ENCODE results near the gene SEC61A1.

SEC61A1 gene

DNA sequence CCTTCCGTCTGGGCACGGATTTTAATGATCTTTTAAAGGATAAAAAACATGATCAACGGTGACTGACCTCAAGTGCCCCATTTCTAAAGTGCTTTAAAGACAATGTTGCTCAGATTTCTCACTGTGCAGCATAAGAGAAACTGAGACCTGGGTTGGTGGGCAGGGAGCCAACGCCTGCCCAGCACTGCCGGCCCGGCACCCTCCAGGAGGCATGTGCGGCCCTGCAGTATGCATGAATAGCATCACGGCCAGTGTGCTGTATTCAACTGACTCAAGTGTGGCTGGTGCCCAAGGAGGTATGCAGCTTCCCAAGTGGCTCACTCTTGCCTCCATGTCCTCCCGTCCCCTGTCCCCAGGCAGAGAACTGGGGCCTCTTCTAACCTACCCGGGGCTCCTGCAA lies 30.3 kb downstream of the SEC61A1 start:
- H3K9ac ChIP-seq (ENCODE audit: low read depth, low read length, poor library complexity) = no peak overlapping the region
- H3K27me3 ChIP-seq (ENCODE audit: control insufficient read depth in 3 of 3, insufficient read depth in 3 of 3, low read depth in 1 of 3, low read length in 3 of 3) = no peaks in the 10 kb centered on the region
- H3K18ac ChIP-seq (ENCODE audit: low read length) = no peak overlapping the region
- no peak overlapping the region for H2BK15ac ChIP-seq (ENCODE audit: low read length)
- H3K4me1 ChIP-seq (ENCODE audit: control insufficient read depth in 2 of 2, insufficient read depth in 1 of 2, low read depth in 1 of 2, low read length in 2 of 2) = peaks cover 0 to under 1% of the 10 kb centered on the region in 2 donors
- no peak overlapping the region for H4K91ac ChIP-seq (ENCODE audit: low read depth, low read length, poor library complexity)
- H2BK120ac ChIP-seq (ENCODE audit: low read depth, low read length) = no peak overlapping the region
- no peak for DNase-seq (ENCODE audit: low spot score)
- H3K4me3 ChIP-seq (ENCODE audit: low read length in 2 of 2) = no peak overlapping the region
- no peak overlapping the region for H2AFZ ChIP-seq (ENCODE audit: low read length)
- peaks cover 38 to 98% of the 10 kb centered on the region in 2 donors for H3K36me3 ChIP-seq (replicated peaks in 1 of 2; ENCODE audit: control insufficient read depth in 2 of 2, insufficient read depth in 2 of 2, low read length in 2 of 2)
- no peak overlapping the region for H3K4ac ChIP-seq (ENCODE audit: low read length)
- no peak overlapping the region for H3K14ac ChIP-seq (ENCODE audit: low read length)
- no peak overlapping the region for H3K27ac ChIP-seq (replicated peaks; ENCODE audit: low read length)
- WGBS, 2 donors (ENCODE audit: extremely low coverage in 2 of 2, insufficient read length in 2 of 2, insufficient replicate concordance in 1 of 2) = no CpG with 5 or more reads among the region's 10 CpGs
- H3K4me2 ChIP-seq (ENCODE audit: insufficient read depth, low read length, poor library complexity, severe bottlenecking) = no peak overlapping the region
- H3K9me3 ChIP-seq (replicated peaks in 1 of 2; ENCODE audit: control insufficient read depth in 2 of 2, insufficient read depth in 1 of 2, low read depth in 1 of 2, low read length in 2 of 2) = no peaks in the 10 kb centered on the region
- H4K8ac ChIP-seq (ENCODE audit: low read depth, low read length) = no peak overlapping the region
- no peaks in the 10 kb centered on the region for H3K79me1 ChIP-seq (ENCODE audit: low read depth, low read length)
- H2BK12ac ChIP-seq (ENCODE audit: low read length) = no peak overlapping the region
- H3K23ac ChIP-seq (ENCODE audit: low read depth, low read length, poor library complexity) = no peak overlapping the region
- no peak overlapping the region for H2AK5ac ChIP-seq (ENCODE audit: low read depth, low read length)
- no peak overlapping the region for H2BK5ac ChIP-seq (ENCODE audit: low read length)

DNA sequence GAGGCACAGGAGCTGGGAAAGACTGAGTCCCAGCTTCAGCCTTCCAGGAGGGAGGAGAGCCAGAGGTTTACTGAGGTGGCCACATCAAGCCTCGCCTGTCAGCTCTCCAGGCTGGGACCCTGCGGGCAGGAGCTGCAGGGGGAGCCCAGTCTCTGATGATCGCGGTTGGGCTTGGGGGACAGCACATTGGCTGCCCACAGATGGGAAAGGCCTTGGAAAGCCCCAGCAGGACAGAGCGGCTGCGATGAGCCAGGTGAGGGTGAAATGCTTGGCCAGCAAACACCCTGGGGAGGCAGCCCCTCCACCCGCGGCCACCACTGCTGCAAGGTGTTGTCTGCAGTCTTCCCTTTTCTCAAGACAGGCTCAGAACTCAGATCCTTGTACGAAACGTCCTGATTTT lies 31.2 kb downstream of the SEC61A1 start:
- Histone ChIP-seq H3K4ac (ENCODE audit: low read length) (no peak overlapping the region), H2BK15ac (ENCODE audit: low read length) (no peak overlapping the region), H3K4me2 (ENCODE audit: insufficient read depth, low read length, poor library complexity, severe bottlenecking) (no peak overlapping the region), H3K36me3 (replicated peaks in 1 of 2; ENCODE audit: control insufficient read depth in 2 of 2, insufficient read depth in 2 of 2, low read length in 2 of 2) (peaks cover 40 to 93% of the 10 kb centered on the region in 2 donors), H3K27me3 (ENCODE audit: control insufficient read depth in 3 of 3, insufficient read depth in 3 of 3, low read depth in 1 of 3, low read length in 3 of 3) (no peaks in the 10 kb centered on the region), H3K23ac (ENCODE audit: low read depth, low read length, poor library complexity) (no peak overlapping the region), H3K4me3 (ENCODE audit: low read length in 2 of 2) (no peak overlapping the region), H2BK120ac (ENCODE audit: low read depth, low read length) (no peak overlapping the region), H3K79me1 (ENCODE audit: low read depth, low read length) (no peaks in the 10 kb centered on the region), H4K91ac (ENCODE audit: low read depth, low read length, poor library complexity) (no peak overlapping the region), H3K18ac (ENCODE audit: low read length) (no peak overlapping the region), H3K14ac (ENCODE audit: low read length) (no peak overlapping the region), H4K8ac (ENCODE audit: low read depth, low read length) (no peak overlapping the region), H3K27ac (replicated peaks; ENCODE audit: low read length) (no peak overlapping the region), H2BK5ac (ENCODE audit: low read length) (no peak overlapping the region), H3K4me1 (ENCODE audit: control insufficient read depth in 2 of 2, insufficient read depth in 1 of 2, low read depth in 1 of 2, low read length in 2 of 2) (no peaks in the 10 kb centered on the region), H2AFZ (ENCODE audit: low read length) (no peak overlapping the region), H3K9ac (ENCODE audit: low read depth, low read length, poor library complexity) (no peak overlapping the region), H3K9me3 (replicated peaks in 1 of 2; ENCODE audit: control insufficient read depth in 2 of 2, insufficient read depth in 1 of 2, low read depth in 1 of 2, low read length in 2 of 2) (no peaks in the 10 kb centered on the region), H2AK5ac (ENCODE audit: low read depth, low read length) (no peak overlapping the region), H2BK12ac (ENCODE audit: low read length) (no peak overlapping the region)
- WGBS, 2 donors (ENCODE audit: extremely low coverage in 2 of 2, insufficient read length in 2 of 2, insufficient replicate concordance in 1 of 2) = no CpG with 5 or more reads among the region's 10 CpGs
- no peak for DNase-seq (ENCODE audit: low spot score)

DNA sequence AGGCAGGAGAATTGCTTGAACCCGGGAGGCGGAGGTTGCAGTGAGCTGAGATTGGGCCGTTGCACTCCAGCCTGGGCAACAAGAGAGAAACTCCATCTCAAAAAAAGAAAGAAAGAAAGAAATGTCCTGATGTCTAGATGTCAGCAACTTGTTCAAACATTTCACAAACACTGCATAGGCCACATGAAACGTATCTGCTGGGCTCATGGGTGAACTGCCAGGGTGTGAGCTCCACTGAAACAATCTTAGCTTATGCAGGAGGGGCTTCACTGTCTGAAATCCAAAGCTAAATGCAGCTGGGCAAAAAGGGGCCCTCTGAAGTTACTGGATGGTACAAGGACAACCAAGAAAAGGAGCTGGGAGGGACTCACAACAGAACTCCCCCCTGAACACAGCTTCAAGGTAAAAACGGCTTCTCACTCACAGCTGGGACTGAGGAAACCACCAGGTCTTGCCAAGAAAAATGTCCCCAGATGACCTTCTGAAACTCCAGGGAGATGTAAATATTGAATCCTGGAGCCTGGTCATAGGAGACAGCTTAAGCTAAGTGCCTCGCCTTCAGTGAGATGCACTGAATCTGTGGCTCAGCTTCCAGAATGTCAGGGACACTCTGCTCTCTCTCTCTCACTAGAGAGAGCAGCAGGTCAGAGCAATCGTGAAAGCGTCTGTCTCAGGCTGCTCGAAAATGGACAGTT lies 31.9 kb downstream of the SEC61A1 start:
- Histone ChIP-seq H4K91ac (ENCODE audit: low read depth, low read length, poor library complexity) (no peak overlapping the region), H3K23ac (ENCODE audit: low read depth, low read length, poor library complexity) (no peak overlapping the region), H3K18ac (ENCODE audit: low read length) (no peak overlapping the region), H3K4ac (ENCODE audit: low read length) (no peak overlapping the region), H3K36me3 (replicated peaks in 1 of 2; ENCODE audit: control insufficient read depth in 2 of 2, insufficient read depth in 2 of 2, low read length in 2 of 2) (peaks cover 40 to 89% of the 10 kb centered on the region in 2 donors), H2AK5ac (ENCODE audit: low read depth, low read length) (no peak overlapping the region), H3K4me2 (ENCODE audit: insufficient read depth, low read length, poor library complexity, severe bottlenecking) (no peak overlapping the region), H2AFZ (ENCODE audit: low read length) (no peak overlapping the region), H3K4me1 (ENCODE audit: control insufficient read depth in 2 of 2, insufficient read depth in 1 of 2, low read depth in 1 of 2, low read length in 2 of 2) (no peaks in the 10 kb centered on the region), H2BK15ac (ENCODE audit: low read length) (no peak overlapping the region), H3K79me1 (ENCODE audit: low read depth, low read length) (no peaks in the 10 kb centered on the region), H3K14ac (ENCODE audit: low read length) (no peak overlapping the region), H4K8ac (ENCODE audit: low read depth, low read length) (no peak overlapping the region), H2BK5ac (ENCODE audit: low read length) (no peak overlapping the region), H3K27ac (replicated peaks; ENCODE audit: low read length) (no peak overlapping the region), H3K4me3 (ENCODE audit: low read length in 2 of 2) (no peak overlapping the region), H2BK120ac (ENCODE audit: low read depth, low read length) (no peak overlapping the region), H3K9ac (ENCODE audit: low read depth, low read length, poor library complexity) (no peak overlapping the region), H3K27me3 (ENCODE audit: control insufficient read depth in 3 of 3, insufficient read depth in 3 of 3, low read depth in 1 of 3, low read length in 3 of 3) (no peaks in the 10 kb centered on the region), H2BK12ac (ENCODE audit: low read length) (no peak overlapping the region), H3K9me3 (replicated peaks in 1 of 2; ENCODE audit: control insufficient read depth in 2 of 2, insufficient read depth in 1 of 2, low read depth in 1 of 2, low read length in 2 of 2) (no peaks in the 10 kb centered on the region)
- WGBS, 2 donors (ENCODE audit: extremely low coverage in 2 of 2, insufficient read length in 2 of 2, insufficient replicate concordance in 1 of 2) = no CpG with 5 or more reads among the region's 9 CpGs
- no peak for DNase-seq (ENCODE audit: low spot score)

DNA sequence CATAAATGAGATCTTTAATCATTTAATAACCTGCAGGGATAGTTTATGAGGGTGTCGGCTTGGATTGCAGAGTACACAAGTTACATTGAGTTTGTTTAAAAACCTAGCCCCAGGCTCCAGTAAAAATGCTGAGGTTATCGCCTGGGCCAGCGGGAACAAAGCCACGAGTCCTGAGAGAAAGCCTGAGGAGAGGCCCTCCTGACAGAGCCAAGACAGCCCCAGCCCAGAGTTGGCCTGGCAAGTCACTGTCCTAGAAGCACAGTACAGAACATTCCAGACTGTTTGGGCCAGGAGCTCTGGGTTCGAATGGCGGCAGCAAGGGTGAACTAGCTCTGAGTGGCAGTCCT lies 32.4 kb downstream of the SEC61A1 start:
- no peak overlapping the region for H3K4me2 ChIP-seq (ENCODE audit: insufficient read depth, low read length, poor library complexity, severe bottlenecking)
- H2BK5ac ChIP-seq (ENCODE audit: low read length) = no peak overlapping the region
- H3K9ac ChIP-seq (ENCODE audit: low read depth, low read length, poor library complexity) = no peak overlapping the region
- no peak for DNase-seq (ENCODE audit: low spot score)
- H3K14ac ChIP-seq (ENCODE audit: low read length) = no peak overlapping the region
- no peaks in the 10 kb centered on the region for H3K9me3 ChIP-seq (replicated peaks in 1 of 2; ENCODE audit: control insufficient read depth in 2 of 2, insufficient read depth in 1 of 2, low read depth in 1 of 2, low read length in 2 of 2)
- no peak overlapping the region for H3K23ac ChIP-seq (ENCODE audit: low read depth, low read length, poor library complexity)
- no peak overlapping the region for H2BK15ac ChIP-seq (ENCODE audit: low read length)
- no peak overlapping the region for H2BK120ac ChIP-seq (ENCODE audit: low read depth, low read length)
- no peak overlapping the region for H3K4ac ChIP-seq (ENCODE audit: low read length)
- H4K91ac ChIP-seq (ENCODE audit: low read depth, low read length, poor library complexity) = no peak overlapping the region
- H2BK12ac ChIP-seq (ENCODE audit: low read length) = no peak overlapping the region
- H2AFZ ChIP-seq (ENCODE audit: low read length) = no peak overlapping the region
- no peak overlapping the region for H3K18ac ChIP-seq (ENCODE audit: low read length)
- H2AK5ac ChIP-seq (ENCODE audit: low read depth, low read length) = no peak overlapping the region
- no CpG with 5 or more reads among the region's 6 CpGs for WGBS, 2 donors (ENCODE audit: extremely low coverage in 2 of 2, insufficient read length in 2 of 2, insufficient replicate concordance in 1 of 2)
- H3K4me3 ChIP-seq (ENCODE audit: low read length in 2 of 2) = no peak overlapping the region
- H4K8ac ChIP-seq (ENCODE audit: low read depth, low read length) = no peak overlapping the region
- no peak overlapping the region for H3K27ac ChIP-seq (replicated peaks; ENCODE audit: low read length)
- no peaks in the 10 kb centered on the region for H3K27me3 ChIP-seq (ENCODE audit: control insufficient read depth in 3 of 3, insufficient read depth in 3 of 3, low read depth in 1 of 3, low read length in 3 of 3)
- no peaks in the 10 kb centered on the region for H3K4me1 ChIP-seq (ENCODE audit: control insufficient read depth in 2 of 2, insufficient read depth in 1 of 2, low read depth in 1 of 2, low read length in 2 of 2)
- no peaks in the 10 kb centered on the region for H3K79me1 ChIP-seq (ENCODE audit: low read depth, low read length)
- peaks cover 36 to 85% of the 10 kb centered on the region in 2 donors for H3K36me3 ChIP-seq (replicated peaks in 1 of 2; ENCODE audit: control insufficient read depth in 2 of 2, insufficient read depth in 2 of 2, low read length in 2 of 2)

Measured in neuronal stem cell (in vitro differentiated cells).